GM12878 (cell line): ENCODE results near the gene FAM120A. TPM values are rescaled to one million over a fixed set of nuclear protein-coding genes. Genes with fewer than 3 reads are reported as not detected.

ENCODE experiments used
- CHD4 ChIP-seq: fragments of 200-600 bp; sonication (generic); IDR thresholded peaks from 2 replicates; pipeline ENCODE4 v1.6.1; 2016; ENCODE audit warnings: mild to moderate bottlenecking
- EGR1 ChIP-seq, 2 experiments: IDR thresholded peaks; 1 replicate in 1 of 2; 2 replicates in 1 of 2; pipeline ENCODE4 v1.6.1; 2011 to 2012; ENCODE audit warnings: low read depth in 2 of 2, low read length in 2 of 2, borderline replicate concordance in 1 of 2, mild to moderate bottlenecking in 1 of 2, moderate library complexity in 1 of 2
- EZH2 ChIP-seq: IDR thresholded peaks from 2 replicates; pipeline ENCODE4 v1.6.1; 2012; ENCODE audit warnings: low read depth, mild to moderate bottlenecking, control low read depth, inconsistent platforms, low read length, borderline replicate concordance; ENCODE audit not compliant: control insufficient read depth
- FOXM1 ChIP-seq: IDR thresholded peaks from 2 replicates; pipeline ENCODE4 v1.6.1; 2012; ENCODE audit warnings: low read depth, mild to moderate bottlenecking, inconsistent platforms, low read length, moderate library complexity
- IKZF2 ChIP-seq, 2 experiments: fragments of 450-650 bp; IDR thresholded peaks; 2 replicates each; pipeline ENCODE4 v1.6.1; 2017; ENCODE audit warnings: mild to moderate bottlenecking in 2 of 2, moderate library complexity in 2 of 2
- JUNB ChIP-seq: IDR thresholded peaks from 2 replicates; pipeline ENCODE4 v1.6.1; 2016; ENCODE audit warnings: antibody characterized with exemption, mild to moderate bottlenecking
- NFIC ChIP-seq: IDR thresholded peaks from 2 replicates; pipeline ENCODE4 v1.6.1; 2012; ENCODE audit warnings: low read depth, mild to moderate bottlenecking, inconsistent platforms, low read length, moderate library complexity
- PAX8 ChIP-seq: fragments of 450-650 bp; IDR thresholded peaks from 2 replicates; pipeline ENCODE4 v1.6.1; 2017; ENCODE audit warnings: mild to moderate bottlenecking, moderate library complexity
- POLR2AphosphoS2 ChIP-seq: IDR thresholded peaks from 2 replicates; pipeline ENCODE4 v1.6.1; 2011; ENCODE audit warnings: low read depth, mild to moderate bottlenecking, low read length, improper control_type of control experiment, moderate library complexity
- RB1 ChIP-seq: fragments of 450-650 bp; formaldehyde crosslinking; IDR thresholded peaks from 2 replicates; pipeline ENCODE4 v1.6.1; 2017; ENCODE audit warnings: mild to moderate bottlenecking, borderline replicate concordance
- SIN3A ChIP-seq: IDR thresholded peaks from 2 replicates; pipeline ENCODE4 v1.6.1; 2012; ENCODE audit warnings: low read depth, low read length, improper control_type of control experiment
- SIX5 ChIP-seq: IDR thresholded peaks from 2 replicates; pipeline ENCODE4 v1.6.1; 2011; ENCODE audit warnings: mild to moderate bottlenecking, low read depth, low read length, moderate library complexity; ENCODE audit not compliant: severe bottlenecking
- SMC3 ChIP-seq: IDR thresholded peaks from 2 replicates; pipeline ENCODE4 v1.6.1; 2011; ENCODE audit warnings: low read length, improper control_type of control experiment, borderline replicate concordance
- STAT1 ChIP-seq: fragments of 450-650 bp; conservative IDR thresholded peaks from 2 replicates; pipeline ENCODE4 v1.6.1; 2014; ENCODE audit warnings: antibody characterized with exemption, mild to moderate bottlenecking
- TCF7 ChIP-seq: IDR thresholded peaks from 2 replicates; pipeline ENCODE4 v1.6.1; 2014; ENCODE audit warnings: antibody characterized with exemption, borderline replicate concordance
- WRNIP1 ChIP-seq: IDR thresholded peaks from 2 replicates; pipeline ENCODE4 v1.6.1; 2011; ENCODE audit warnings: low read depth, low read length, improper control_type of control experiment, borderline replicate concordance
- ZNF207 ChIP-seq: fragments of 450-650 bp; IDR thresholded peaks from 2 replicates; pipeline ENCODE4 v1.6.1; 2014; ENCODE audit warnings: antibody characterized with exemption, mild to moderate bottlenecking, borderline replicate concordance
- ZZZ3 ChIP-seq: IDR thresholded peaks from 2 replicates; pipeline ENCODE4 v1.6.1; 2011; ENCODE audit warnings: low read depth; ENCODE audit not compliant: control insufficient read depth, insufficient read length
- polyA plus RNA-seq, 11 experiments: library from polyadenylated mRNA; depleted of rRNA in 4 of 11; unstranded in 6 of 11; stranded (reverse) in 5 of 11; fragments of >200 nt; fragmentation: Nextera tagmentation in 4 of 11; fragmentation: Illumina TruSeq in 1 of 11; extraction: Ambion mirVana in 4 of 11; extraction: Trizol in 1 of 11; gene quantifications; 1 replicate in 1 of 11; 2 replicates in 10 of 11; pipeline versions ENCODE4 v1.2.1 to v1.2.3, GENCODE V29; 2011 to 2016; ENCODE audit warnings: inconsistent platforms in 2 of 11, missing spikeins in 2 of 11, low read depth in 1 of 11
- total RNA-seq, 4 experiments: library from RNA; depleted of rRNA in 3 of 4; stranded (reverse); fragments of >200 nt in 3 of 4; fragmentation: Illumina TruSeq in 1 of 4; extraction: Trizol in 1 of 4; gene quantifications; 2 replicates each; pipeline versions ENCODE4 v1.2.1 to v1.2.3, GENCODE V29; 2013 to 2021
- TF ChIP-seq, protein P1 (sequence below): fragments of 450-650 bp; IDR thresholded peaks from 2 replicates; pipeline ENCODE4 v1.6.1; 2016; ENCODE audit warnings: mild to moderate bottlenecking
- TF ChIP-seq, protein P2 (sequence below): fragments of 450-650 bp; IDR thresholded peaks from 2 replicates; pipeline ENCODE4 v1.6.1; 2017; ENCODE audit warnings: low read depth, mild to moderate bottlenecking, moderate library complexity
- TF ChIP-seq, protein P3 (sequence below): IDR thresholded peaks from 2 replicates; pipeline ENCODE4 v1.6.1; 2012; ENCODE audit warnings: low read depth, low read length, improper control_type of control experiment
- TF ChIP-seq, protein P4 (sequence below): fragments of 450-650 bp; IDR thresholded peaks from 2 replicates; pipeline ENCODE4 v1.6.1; 2018; ENCODE audit warnings: mild to moderate bottlenecking, low read depth, moderate library complexity; ENCODE audit not compliant: partially characterized antibody

FAM120A gene
- total and polyA plus RNA-seq, 10 of the 15 experiments (the other 5 are each of a cell fraction or from before 2014, with no cell fraction given), result 13.1 to 89.6 (median 52.5) TPM

DNA sequence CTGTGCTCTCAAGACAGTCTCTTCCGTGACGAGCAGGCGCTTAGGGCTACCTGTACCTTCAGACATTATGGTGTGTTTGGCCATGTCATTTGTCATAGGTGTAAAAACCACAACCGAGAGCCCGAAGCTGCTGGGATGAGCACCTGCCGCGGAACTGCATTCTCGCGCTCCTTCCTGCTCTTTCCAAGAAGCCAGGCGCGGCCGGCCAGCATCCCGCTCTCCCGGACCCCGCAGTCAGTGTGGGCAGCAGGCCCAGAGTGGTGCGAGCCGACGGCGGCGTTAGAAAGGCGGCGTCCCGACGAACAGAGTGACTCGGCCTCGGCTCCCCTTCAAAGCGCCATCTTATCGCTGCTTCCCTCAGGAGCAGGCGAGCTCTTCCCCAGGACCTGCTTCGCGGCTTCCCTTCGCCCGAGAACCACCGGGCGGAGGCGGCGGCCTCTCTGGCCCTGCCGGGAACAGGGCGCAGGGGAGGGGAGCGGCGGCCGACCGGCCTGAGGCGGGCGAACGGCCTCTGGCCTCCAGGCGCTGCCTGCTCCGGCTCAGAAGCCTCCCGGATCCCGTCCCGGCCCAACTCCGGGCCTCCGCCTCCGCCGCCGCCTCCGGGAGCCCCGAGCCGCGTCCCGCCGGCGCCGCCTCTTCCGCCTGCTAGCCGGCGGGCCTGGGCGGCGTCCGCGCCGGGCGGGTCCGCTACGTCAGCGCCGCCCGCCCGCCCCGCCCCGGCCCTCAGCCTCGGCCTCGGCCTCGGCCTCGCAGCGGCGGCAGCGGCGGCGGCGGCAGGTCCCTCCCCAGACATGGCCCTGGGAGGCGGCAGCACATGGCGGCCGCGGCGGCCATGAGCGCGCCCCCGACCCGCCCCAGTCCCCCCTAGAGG lies at the start of gene FAM120A (continued):
- TF ChIP-seq JUNB (no peak), RB1 (peak; percentile 55; the same call in 1 of the 2 replicates), PAX8 (no peak), EZH2 (no peak), STAT1 (no peak), SIX5 (no peak), SIN3A (no peak; the same call in 1 of the 2 replicates), SMC3 (no peak), EGR1 (IDR thresholded peaks at IDR 0.05; ENCODE audit: borderline replicate concordance in 1 of 2, low read depth in 2 of 2, low read length in 2 of 2) (peak in 1 of 2 experiments; percentile 48; a peak in 2 of 3 replicates), NFIC (no peak), TCF7 (no peak), IKZF2 (IDR thresholded peaks at IDR 0.05) (peak; percentile 65 to 71; a peak in 3 of 4 replicates), ZZZ3 (no peak), CHD4 (no peak), FOXM1 (no peak), ZNF207 (no peak), POLR2AphosphoS2 (peak; percentile 47; the same call in 1 of the 2 replicates), WRNIP1 (no peak)
- TF ChIP-seq, protein P1, sequence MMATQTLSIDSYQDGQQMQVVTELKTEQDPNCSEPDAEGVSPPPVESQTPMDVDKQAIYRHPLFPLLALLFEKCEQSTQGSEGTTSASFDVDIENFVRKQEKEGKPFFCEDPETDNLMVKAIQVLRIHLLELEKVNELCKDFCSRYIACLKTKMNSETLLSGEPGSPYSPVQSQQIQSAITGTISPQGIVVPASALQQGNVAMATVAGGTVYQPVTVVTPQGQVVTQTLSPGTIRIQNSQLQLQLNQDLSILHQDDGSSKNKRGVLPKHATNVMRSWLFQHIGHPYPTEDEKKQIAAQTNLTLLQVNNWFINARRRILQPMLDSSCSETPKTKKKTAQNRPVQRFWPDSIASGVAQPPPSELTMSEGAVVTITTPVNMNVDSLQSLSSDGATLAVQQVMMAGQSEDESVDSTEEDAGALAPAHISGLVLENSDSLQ, result peak; percentile 12; the same call in 1 of the 2 replicates
- TF ChIP-seq, protein P2, sequence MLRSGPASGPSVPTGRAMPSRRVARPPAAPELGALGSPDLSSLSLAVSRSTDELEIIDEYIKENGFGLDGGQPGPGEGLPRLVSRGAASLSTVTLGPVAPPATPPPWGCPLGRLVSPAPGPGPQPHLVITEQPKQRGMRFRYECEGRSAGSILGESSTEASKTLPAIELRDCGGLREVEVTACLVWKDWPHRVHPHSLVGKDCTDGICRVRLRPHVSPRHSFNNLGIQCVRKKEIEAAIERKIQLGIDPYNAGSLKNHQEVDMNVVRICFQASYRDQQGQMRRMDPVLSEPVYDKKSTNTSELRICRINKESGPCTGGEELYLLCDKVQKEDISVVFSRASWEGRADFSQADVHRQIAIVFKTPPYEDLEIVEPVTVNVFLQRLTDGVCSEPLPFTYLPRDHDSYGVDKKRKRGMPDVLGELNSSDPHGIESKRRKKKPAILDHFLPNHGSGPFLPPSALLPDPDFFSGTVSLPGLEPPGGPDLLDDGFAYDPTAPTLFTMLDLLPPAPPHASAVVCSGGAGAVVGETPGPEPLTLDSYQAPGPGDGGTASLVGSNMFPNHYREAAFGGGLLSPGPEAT, result peak; percentile 58
- TF ChIP-seq, protein P3, sequence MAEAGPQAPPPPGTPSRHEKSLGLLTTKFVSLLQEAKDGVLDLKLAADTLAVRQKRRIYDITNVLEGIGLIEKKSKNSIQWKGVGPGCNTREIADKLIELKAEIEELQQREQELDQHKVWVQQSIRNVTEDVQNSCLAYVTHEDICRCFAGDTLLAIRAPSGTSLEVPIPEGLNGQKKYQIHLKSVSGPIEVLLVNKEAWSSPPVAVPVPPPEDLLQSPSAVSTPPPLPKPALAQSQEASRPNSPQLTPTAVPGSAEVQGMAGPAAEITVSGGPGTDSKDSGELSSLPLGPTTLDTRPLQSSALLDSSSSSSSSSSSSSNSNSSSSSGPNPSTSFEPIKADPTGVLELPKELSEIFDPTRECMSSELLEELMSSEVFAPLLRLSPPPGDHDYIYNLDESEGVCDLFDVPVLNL, result no peak
- TF ChIP-seq, protein P4, sequence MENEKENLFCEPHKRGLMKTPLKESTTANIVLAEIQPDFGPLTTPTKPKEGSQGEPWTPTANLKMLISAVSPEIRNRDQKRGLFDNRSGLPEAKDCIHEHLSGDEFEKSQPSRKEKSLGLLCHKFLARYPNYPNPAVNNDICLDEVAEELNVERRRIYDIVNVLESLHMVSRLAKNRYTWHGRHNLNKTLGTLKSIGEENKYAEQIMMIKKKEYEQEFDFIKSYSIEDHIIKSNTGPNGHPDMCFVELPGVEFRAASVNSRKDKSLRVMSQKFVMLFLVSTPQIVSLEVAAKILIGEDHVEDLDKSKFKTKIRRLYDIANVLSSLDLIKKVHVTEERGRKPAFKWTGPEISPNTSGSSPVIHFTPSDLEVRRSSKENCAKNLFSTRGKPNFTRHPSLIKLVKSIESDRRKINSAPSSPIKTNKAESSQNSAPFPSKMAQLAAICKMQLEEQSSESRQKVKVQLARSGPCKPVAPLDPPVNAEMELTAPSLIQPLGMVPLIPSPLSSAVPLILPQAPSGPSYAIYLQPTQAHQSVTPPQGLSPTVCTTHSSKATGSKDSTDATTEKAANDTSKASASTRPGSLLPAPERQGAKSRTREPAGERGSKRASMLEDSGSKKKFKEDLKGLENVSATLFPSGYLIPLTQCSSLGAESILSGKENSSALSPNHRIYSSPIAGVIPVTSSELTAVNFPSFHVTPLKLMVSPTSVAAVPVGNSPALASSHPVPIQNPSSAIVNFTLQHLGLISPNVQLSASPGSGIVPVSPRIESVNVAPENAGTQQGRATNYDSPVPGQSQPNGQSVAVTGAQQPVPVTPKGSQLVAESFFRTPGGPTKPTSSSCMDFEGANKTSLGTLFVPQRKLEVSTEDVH, result no peak
